Ovary (tissue), 3 donors: ENCODE results near the gene EXOC6B.

Experiments used
- POLR2A ChIP-seq: fragments of 450-650 bp; IDR thresholded peaks from one replicate; pipeline ENCODE4 v1.6.1; 2017; ENCODE audit warnings: antibody characterized with exemption, mild to moderate bottlenecking, moderate library complexity
- TF ChIP-seq, protein P1 (sequence below), 3 donors: fragments of 450-650 bp in 2 of 3; fragments of 200-600 bp in 1 of 3; IDR thresholded peaks; one replicate each; pipeline versions ENCODE4 v1.5.1 to v1.8.0; 2016 to 2022; ENCODE audit warnings: antibody characterized with exemption in 3 of 3, mild to moderate bottlenecking in 1 of 3
- donor health status: DM: no; HTN: no; CAD: no.

GRCh38 chr2:72330652-72331051 lies 495.2 kb downstream of the EXOC6B start:
- TF ChIP-seq, protein P1, sequence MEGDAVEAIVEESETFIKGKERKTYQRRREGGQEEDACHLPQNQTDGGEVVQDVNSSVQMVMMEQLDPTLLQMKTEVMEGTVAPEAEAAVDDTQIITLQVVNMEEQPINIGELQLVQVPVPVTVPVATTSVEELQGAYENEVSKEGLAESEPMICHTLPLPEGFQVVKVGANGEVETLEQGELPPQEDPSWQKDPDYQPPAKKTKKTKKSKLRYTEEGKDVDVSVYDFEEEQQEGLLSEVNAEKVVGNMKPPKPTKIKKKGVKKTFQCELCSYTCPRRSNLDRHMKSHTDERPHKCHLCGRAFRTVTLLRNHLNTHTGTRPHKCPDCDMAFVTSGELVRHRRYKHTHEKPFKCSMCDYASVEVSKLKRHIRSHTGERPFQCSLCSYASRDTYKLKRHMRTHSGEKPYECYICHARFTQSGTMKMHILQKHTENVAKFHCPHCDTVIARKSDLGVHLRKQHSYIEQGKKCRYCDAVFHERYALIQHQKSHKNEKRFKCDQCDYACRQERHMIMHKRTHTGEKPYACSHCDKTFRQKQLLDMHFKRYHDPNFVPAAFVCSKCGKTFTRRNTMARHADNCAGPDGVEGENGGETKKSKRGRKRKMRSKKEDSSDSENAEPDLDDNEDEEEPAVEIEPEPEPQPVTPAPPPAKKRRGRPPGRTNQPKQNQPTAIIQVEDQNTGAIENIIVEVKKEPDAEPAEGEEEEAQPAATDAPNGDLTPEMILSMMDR (IDR thresholded peaks at IDR 0.05), result no peak
- TF ChIP-seq POLR2A, result no peak
